Measurements from ENCODE around the gene LRRC4B. TPM values are rescaled to one million over a fixed set of nuclear protein-coding genes. Genes with fewer than 3 reads are reported as not detected.

Gene LRRC4B
- total RNA-seq, 1 donor = under 0.01 TPM

GRCh38 chr19:50554212-50554611, 14.0 kb downstream of the LRRC4B start:
- no peak for DNase-seq (ENCODE audit: low read depth in 2 of 3, low spot score in 2 of 3)

GRCh38 chr19:50553134-50553703, 15.0 kb downstream of the LRRC4B start:
- no peak for DNase-seq (ENCODE audit: low read depth in 2 of 3, low spot score in 2 of 3)

- no peak for DNase-seq (ENCODE audit: low read depth in 2 of 3, low spot score in 2 of 3)
Observed at GRCh38 chr19:50552540-50552939, 15.7 kb downstream of the LRRC4B start.

GRCh38 chr19:50551715-50552187, 16.5 kb downstream of the LRRC4B start:
- DNase-seq (ENCODE audit: low read depth in 2 of 3, low spot score in 2 of 3) = no peak

GRCh38 chr19:50551034-50551714, 17.1 kb downstream of the LRRC4B start:
- no peak for DNase-seq (ENCODE audit: low read depth in 2 of 3, low spot score in 2 of 3)

DNA sequence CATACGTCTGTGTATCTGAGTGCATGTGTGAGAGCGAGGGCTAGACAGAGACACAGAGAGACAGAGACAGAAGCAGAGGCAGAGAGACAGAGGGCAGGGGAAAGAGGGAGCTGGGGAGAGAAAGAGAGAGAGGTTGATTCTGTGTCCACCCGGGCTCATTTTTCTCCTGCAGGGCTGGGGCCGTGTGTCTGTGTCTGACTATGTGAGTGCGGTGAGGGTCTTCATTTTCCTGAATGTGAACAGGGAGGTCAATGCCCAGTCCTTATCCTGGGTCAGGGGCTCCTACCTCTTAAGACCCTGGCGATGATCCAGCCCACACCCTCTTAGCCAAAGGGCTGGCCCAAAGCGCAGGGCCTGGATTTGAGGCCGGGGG, 17.7 kb downstream of the LRRC4B start:
- no peak for DNase-seq (ENCODE audit: low read depth in 2 of 3, low spot score in 2 of 3)

GRCh38 chr19:50549927-50550593, 18.2 kb downstream of the LRRC4B start:
- no peak for DNase-seq (ENCODE audit: low read depth in 2 of 3, low spot score in 2 of 3)

DNA sequence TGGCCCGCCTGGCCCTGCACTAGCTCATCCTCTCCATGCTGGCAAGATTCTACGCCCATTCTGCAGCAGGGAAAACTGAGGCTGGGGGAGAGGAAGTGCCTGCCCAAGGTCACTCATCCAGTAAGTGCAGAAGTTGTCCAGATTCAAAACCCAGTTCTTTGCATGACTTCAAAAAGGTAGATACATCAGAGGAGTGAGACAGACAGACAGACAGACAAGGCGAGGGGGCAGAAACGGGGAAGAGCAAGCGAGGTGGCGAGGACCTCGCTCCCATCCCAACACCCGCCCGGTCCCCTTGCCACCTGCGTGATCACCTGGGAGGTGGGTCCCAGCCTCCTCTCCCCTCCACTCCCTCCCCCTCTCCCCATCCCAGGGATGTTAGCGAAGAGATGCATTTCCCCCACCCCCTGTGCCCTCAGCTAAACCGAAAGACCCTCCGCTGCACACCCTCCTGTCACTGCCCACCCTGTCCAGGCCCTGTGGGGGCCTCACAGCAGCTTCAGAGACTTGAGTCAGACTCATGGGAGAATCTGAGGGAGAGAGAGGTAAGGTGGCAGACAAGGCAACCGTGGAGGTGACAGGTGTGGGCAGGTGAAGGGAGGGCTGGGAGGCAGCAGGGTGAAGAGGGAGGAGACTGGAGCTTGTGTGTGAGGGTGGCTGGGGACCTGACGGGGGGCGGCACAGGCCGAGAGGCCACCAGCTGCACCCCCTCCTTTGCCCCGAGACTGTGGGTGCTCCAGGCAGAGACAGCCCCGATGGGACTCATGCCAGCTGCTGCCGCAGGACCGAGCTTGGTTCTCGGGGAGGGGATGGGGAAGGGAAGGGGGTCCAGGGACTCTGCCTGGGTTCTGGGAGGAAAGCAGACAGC, 18.9 kb downstream of the LRRC4B start:
- no peak for DNase-seq (ENCODE audit: low read depth in 2 of 3, low spot score in 2 of 3)

GRCh38 chr19:50548191-50549058, 19.8 kb downstream of the LRRC4B start:
- no peak for DNase-seq (ENCODE audit: low read depth in 2 of 3, low spot score in 2 of 3)

DNA sequence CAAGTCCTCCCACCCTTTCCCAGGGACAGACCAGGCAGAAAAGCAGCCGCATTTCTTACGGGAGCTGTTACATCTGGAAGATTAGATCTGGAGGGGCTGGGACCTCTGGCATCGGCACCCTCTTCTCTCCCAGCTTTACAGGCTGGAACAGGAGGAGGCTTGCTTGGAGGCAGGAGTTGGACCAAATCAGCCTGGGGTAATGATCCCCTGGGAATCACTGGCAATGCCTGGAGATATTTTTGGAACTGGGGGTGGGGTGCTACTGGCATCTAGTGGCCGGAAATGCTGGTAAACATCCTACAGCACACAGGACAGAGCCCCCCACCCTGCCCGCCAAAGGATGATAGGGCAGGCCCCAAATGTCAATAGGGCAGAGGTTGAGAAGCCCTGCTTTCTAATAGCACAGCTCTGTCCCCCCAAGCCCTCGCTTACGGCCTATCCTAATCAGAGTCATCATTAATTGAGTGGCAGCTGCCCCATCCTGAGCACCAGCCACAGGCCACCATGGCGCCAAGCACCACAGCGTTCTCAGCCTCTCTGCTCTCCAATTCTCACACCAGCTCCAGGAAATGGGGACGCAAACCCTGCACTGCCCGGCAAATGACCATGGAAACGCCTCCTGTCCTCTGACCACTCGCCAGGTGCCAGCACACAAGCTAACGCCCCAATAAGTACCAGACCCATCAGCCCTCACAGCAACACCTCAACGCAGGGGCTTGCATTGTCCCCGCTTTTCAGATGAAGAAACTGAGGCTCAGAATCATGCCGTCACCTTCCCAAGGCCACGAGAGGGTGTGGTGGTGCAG, 20.6 kb downstream of the LRRC4B start:
- no peak for DNase-seq (ENCODE audit: low read depth in 2 of 3, low spot score in 2 of 3)

GRCh38 chr19:50546527-50547221, 21.6 kb downstream of the LRRC4B start:
- no peak for DNase-seq (ENCODE audit: low read depth in 2 of 3, low spot score in 2 of 3)

DNA sequence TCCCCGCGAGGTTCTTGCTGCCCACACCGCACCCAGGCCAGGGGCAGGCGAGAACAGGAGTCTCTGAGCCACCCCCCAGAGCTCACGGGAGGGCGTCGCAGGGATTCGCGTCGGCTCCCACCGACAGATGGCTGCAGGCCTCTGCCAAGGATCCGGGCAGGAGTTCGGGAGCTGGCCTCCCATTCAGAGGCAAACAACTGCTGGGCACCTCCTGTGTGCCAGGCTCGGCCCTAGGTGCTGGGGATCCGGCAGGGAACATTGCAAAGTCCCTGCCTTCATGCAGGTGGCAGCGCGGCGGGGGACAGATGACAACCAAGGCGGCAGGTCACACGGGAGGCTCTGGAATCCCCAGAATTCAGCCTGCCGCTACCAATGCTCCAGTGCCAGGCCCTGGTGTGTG, 25.3 kb downstream of the LRRC4B start:
- no peak for DNase-seq (ENCODE audit: low read depth in 2 of 3, low spot score in 2 of 3)

- DNase-seq (ENCODE audit: low read depth in 2 of 3, low spot score in 2 of 3) = peak in 2 of 3 donors; percentile 70 to 75
Observed at GRCh38 chr19:50537769-50538230, 30.4 kb downstream of the LRRC4B start.

DNA sequence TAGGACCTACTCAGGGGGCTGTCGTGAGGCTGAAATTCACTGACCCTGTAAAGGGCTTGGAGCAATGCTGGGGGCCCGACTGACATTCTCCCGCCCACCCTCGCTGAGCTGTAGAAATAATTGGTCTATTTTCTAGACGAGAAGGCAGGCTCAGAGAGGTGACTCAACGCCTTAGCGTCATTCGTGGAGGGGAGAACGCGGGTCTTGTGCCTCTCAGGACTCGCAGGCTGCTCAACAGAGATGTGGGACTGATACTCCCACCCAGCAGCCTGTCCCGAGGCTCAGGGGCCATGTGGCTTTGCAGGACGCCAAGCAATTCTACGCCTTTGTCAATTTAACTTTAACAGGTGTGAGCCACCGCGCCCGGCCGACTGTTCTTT, 30.9 kb downstream of the LRRC4B start:
- no peak for DNase-seq (ENCODE audit: low read depth in 2 of 3, low spot score in 2 of 3)

- no peak for DNase-seq (ENCODE audit: low read depth in 2 of 3, low spot score in 2 of 3)
Observed at GRCh38 chr19:50536662-50537305, 31.5 kb downstream of the LRRC4B start.

- DNase-seq (ENCODE audit: low read depth in 2 of 3, low spot score in 2 of 3) = no peak
Observed at GRCh38 chr19:50535672-50536187, 32.5 kb downstream of the LRRC4B start.

DNA sequence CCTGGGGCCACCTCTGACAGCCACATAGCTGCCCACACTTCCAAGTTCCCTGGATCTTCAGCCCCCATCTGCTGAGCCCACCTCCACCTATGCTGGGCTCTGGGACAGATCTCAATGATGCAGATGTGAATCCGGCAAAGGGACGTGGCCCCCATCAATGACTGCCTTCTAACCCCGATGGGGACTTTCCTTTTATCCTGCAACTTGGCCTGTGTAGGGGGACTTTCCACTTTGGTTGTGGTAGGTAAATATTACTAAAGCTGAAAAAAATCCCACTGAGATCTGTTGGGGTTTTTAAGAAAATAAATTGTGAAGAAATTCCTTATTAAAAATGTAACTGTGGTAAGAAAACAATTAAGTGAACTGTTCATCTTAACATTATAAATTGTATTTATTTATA, 33.8 kb downstream of the LRRC4B start:
- DNase-seq (ENCODE audit: low read depth in 2 of 3, low spot score in 2 of 3) = no peak

GRCh38 chr19:50532952-50533351, 35.3 kb downstream of the LRRC4B start:
- no peak for DNase-seq (ENCODE audit: low read depth in 2 of 3, low spot score in 2 of 3)

All from hematopoietic multipotent progenitor cell (in vitro differentiated cells).